Measurements from ENCODE around the gene CDKAL1.
"Not testable (repeated sequence)": the region's sequence is repeated elsewhere in the genome, so short reads cannot be mapped to it uniquely, and the experiment has no call there.

CDKAL1 gene

DNA sequence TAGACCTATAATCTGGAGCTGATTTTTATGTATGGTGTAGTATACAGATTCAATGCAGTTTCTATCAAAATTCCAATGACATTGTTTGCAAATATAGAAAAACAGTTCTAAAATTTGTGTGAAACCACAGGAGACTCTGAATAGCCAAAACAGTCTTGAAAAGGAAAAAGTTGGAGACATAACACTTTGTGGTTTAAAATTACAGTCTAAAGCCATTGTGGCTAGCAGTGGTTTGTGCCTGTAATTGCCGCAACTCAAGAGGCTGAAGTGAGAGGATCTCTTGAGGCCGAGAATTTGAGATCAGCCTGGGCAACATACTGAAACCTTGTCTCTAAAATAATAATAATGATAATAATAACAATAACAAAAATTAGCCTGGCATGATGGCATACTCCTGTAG lies 213.7 kb downstream of the CDKAL1 start:
- no peak for DNase-seq

GRCh38 chr6:20751293-20751935 lies 217.2 kb downstream of the CDKAL1 start:
- DNase-seq = no peak

- DNase-seq = peak; percentile 14
Observed at GRCh38 chr6:20755631-20756030, 221.4 kb downstream of the CDKAL1 start.

DNA sequence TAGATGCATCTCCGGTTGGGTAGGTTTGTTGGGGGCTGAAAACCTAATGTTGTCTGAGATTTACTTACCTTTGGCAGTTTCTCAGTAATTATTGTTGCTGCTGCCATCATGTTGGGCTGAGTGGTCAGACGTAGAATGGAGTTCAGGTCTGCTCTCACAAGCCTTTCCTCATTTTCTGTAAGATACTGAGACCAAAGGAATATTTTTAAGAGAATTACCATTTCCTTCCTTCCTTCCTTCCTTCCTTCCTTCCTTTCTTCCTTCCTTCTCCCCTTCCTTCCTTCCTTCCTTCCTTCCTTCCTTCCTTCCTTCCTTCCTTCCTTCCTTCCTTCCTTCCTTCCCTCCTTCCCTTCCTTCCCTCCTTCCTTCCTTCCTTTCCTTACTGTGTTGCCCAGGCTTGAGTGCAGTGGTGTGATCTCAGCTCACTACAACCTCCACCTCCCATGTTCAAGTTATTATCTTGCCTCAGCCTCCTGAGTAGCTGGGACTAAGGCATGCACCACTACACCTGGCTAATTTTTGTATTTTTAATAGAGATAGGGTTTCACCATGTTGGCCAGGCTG lies 222.4 kb downstream of the CDKAL1 start:
- DNase-seq = not testable (repeated sequence)

DNA sequence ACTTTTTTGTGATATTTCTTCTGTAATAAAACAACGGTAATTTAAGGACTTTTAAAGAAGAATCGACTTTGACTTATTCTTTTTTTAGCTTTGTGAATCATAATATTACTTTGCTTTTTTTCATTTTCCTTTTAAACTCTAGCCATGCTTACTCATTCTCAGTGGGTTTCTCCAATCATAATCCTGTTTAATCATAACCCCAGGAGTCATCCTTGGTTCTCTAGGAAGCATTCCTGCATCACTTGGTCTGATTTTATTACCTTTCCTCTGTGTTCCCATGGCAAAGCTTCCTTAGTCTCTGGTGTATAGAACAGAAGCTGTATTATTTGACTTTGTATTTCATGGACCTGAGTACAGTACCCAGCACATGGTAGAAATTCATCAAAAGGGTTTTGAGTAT lies 223.5 kb downstream of the CDKAL1 start:
- peak; percentile 65 for DNase-seq

- no peak for DNase-seq
Observed at GRCh38 chr6:20763296-20763695, 229.0 kb downstream of the CDKAL1 start.

GRCh38 chr6:20769631-20770030 lies 235.4 kb downstream of the CDKAL1 start:
- no peak for DNase-seq

GRCh38 chr6:20770773-20771172 lies 236.5 kb downstream of the CDKAL1 start:
- peak; percentile 53 for DNase-seq

GRCh38 chr6:20771409-20771808 lies 237.2 kb downstream of the CDKAL1 start:
- DNase-seq = no peak

DNA sequence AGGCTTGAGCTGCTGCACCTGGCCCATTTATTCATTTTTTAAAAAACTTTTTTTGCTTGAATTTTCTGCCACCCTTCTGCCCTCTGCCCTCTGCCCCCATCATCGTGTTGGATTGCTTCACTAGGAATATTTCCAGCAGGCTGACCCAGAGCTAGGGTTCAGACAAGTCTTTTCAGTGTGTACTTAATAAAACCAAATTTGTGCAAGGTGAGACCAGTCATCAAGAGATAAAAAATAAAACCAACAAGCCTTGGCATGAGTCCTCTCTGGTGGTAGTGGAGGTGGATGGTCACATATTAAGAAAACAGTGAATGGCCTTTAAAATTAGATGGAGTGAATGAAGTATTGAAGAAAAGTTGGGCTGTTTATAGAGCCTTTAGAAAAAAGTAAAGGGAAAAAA lies 239.6 kb downstream of the CDKAL1 start:
- DNase-seq = no peak

DNA sequence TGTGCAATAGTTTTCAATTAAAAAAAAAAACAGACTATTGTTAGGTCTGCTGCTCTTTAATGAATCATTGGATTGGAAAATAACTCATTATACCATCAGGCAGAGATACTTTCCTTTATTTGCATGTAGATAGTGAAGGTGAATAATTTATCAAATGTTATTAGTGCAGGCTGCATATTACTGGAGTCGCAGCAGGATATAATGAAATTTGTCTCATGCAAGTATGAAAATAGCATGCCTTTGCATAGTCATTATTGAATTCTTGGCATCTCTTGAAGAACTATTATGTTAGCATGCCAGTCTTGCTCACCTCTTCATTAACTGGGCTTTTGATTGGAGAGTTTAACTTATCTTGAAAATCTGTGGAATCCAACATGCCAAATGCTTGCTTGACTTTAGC lies 241.7 kb downstream of the CDKAL1 start:
- DNase-seq = no peak

DNA sequence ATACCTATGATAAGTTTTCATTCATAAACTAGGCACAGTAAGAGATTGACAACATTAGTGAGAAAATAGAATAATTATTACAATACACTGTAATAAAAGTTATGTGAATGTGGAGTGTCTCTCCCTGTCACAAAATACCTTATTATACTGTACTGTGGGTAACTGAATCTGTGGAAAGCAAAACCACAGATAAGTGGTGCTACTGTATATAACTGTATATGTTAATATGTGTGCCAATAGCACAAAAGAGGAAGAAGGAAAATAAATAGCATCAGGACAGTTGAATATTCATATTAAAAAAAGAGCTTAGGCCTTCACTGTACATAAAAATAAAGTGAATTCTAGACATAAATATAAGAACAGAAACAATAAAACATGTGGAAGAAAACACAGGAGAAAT lies 243.5 kb downstream of the CDKAL1 start:
- no peak for DNase-seq

DNA sequence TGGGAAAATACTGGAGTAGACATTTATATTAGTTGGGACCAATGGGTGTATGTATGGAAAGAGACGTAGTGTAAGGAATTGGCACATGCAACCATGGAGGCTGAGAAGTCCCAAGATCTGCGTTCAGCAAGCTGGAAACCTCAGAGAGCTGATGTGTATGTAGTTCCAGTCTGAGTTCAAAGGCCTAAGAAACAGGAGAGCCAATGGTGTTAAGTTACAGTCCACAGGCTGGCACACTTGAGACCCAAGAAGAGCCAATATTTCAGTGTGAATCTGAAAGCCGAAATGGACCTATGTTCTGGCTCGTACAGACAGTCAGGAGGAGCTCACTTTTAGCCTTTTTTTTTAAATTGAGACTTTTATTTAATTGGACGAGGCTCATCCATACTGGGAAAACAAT lies 244.2 kb downstream of the CDKAL1 start:
- DNase-seq = no peak

DNA sequence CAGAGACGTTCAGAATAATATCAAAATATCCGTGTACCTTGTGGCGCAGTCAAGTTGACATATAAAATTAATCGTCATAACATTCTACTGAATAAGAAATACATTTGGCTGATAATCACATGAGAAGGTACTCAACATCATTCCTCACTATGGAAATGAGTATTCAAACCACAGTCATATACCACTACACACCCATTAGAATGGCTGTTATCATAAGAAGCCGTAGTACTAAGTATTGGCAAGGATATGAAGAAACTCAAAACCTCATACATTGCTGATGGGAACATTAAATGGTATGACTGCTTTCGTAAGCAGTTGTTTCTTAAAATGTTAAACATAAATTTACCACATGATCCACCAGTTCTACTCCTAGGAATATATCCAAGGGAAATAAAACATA lies 244.7 kb downstream of the CDKAL1 start:
- DNase-seq = no peak

DNA sequence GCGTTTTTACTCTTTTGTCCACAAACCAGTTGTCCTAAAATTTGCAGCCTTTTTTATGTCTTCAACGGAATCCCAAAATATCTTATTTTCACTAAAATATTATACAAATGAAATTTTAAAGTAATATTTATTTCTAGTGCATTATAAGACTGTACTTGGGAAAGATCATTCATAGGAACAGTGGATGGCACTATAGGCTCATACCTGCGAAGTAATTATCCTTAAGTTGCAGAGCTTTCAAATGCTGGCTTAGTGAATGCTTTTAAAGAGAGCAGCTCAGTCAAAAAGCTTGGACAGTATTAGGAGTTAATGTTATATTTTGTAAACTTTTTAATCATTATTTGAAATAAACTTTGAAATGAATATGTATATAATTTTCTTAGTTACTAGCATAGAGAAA lies 254.9 kb downstream of the CDKAL1 start:
- DNase-seq = peak; percentile 13

DNA sequence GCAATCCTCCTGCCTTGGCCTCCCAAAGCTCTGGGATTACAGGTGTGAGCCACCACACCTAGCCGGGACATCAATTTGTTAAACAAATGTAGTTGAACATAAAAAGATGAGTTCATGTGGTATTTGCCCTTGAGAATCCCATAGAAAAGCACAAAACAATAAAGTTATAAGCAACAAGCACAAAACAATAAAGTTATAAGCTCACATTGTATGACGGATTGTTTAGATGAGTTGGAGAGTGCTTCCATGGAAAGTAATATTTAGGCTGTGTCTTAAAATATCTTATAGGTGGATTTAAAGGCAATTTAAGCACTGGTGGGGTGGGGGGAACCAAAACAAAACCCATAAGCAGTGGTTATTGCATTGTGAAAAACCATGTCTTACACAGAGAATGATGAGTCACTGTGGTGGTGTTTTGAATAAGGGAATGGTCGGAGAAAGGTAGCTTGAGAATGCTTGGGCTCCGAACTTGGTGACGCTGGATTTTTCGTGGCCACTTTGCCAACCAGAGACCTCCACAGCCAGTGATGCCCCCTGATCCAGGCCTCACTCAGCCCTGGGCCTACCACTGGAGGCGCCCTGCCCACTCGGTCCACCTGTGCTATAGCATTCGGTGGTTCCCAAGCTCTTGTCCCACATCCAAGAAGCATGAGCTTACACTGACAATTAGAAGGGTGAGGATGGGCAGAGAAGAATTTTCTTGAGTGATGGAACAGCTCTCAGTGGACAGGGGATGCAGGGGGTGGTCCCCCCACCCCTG lies 256.0 kb downstream of the CDKAL1 start:
- DNase-seq = no peak

GRCh38 chr6:20791074-20791473 lies 256.8 kb downstream of the CDKAL1 start:
- no peak for DNase-seq

DNA sequence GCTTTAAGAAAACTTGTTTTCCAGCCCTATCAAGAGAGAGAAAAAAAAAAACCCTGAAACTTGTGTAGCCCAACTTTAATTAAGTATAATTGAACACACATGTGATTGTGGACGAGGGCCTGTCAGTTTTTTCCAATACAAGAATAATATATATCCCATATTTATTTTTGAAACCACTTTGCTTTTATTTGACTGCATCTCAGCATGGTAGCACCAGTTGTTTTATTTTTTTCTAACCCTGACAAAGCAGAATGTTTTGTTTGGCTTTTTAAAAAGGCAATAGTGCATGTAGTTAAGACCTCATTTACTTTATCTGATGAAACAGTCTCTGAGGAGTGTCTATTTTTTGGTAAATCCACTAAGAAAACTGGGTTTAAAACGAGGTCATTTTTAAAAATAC lies 257.7 kb downstream of the CDKAL1 start:
- no peak for DNase-seq

GRCh38 chr6:20793174-20793573 lies 258.9 kb downstream of the CDKAL1 start:
- no peak for DNase-seq

- no peak for DNase-seq
Observed at GRCh38 chr6:20797597-20797996, 263.3 kb downstream of the CDKAL1 start.

DNA sequence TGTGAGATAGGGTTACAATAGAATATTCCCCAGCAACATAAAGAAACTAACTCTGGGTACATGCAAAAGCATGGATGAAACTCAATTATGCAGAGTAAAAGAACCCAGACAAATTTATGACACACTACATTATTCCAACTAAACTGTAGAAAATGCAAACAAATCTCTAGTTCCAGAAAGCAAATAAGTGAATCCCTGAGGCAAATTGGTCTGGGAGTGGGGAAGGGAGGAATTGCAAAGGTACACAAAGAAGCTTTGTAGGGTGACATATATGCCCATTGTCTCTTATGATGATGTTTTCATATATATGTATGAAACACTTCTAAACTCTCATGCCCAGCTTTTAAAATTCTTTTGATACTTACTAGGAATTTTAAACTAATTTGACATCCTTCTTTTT lies 266.0 kb downstream of the CDKAL1 start:
- DNase-seq = no peak

- DNase-seq = no peak
Observed at GRCh38 chr6:20800653-20801052, 266.4 kb downstream of the CDKAL1 start.

- DNase-seq = no peak
Observed at GRCh38 chr6:20801595-20801994, 267.3 kb downstream of the CDKAL1 start.

DNA sequence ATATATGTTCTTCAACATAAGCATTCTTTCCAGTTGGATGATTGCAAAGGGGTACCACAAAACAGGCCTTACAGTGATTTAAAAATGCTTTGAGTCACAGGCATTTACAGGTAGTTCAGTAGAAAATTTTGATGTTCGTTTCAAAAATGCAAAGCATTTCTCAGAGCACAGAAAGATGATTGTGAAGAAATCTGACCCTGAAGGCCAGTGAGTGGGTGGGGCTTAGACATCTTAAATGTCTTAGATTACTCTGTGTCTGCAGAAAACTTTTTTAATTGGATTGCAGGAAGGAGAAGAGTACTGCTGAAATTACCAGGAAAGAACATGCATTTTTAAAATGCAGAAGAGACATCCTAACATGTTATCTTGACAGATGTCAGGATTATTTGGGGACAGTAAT lies 268.3 kb downstream of the CDKAL1 start:
- no peak for DNase-seq

All from fibroblast of skin of back (primary cell).